ENCODE data around the gene GMNN. TPM values are rescaled to one million over a fixed set of nuclear protein-coding genes. Genes with fewer than 3 reads are reported as not detected.
"Not testable (repeated sequence)": the region's sequence is repeated elsewhere in the genome, so short reads cannot be mapped to it uniquely, and the experiment has no call there.

Gene GMNN
- total RNA-seq, 3 donors from 2014 or later: 8.5 to 42.1 (median 27.2) TPM

DNA sequence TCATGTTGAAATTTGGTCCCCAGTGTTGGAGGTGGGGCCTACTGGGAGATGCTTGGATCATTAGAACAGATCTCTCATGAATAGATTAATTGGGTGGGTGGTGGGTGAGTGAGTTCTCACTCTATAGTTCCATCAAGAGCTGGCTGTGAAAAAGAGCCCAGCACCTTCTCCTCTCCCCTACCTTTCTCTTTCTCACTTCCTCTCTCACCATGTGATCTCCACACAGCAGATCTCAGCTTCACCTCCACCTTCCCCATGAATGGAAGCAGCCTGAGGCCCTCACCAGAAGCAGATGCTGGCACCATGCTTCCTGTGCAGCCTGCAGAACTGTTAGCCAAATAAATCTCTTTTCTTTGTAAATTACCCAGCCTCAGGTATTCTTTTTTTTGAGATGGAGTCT is 12.9 kb upstream of the GMNN start:
- H3K36me3 ChIP-seq: no peaks in the 10 kb centered on the region
- H3K27ac ChIP-seq: no peak overlapping the region
- DNase-seq (ENCODE audit: low spot score in 2 of 2): no peak
- intact Hi-C loops (cut with DNase I; ENCODE audit: low total_unique reads): loop anchor here (5.0 kb wide), 1 partner anchor 105 kb away; no protein-coding TSS in a partner anchor
- H3K27me3 ChIP-seq: no peaks in the 10 kb centered on the region
- no peak overlapping the region for H3K4me3 ChIP-seq
- H3K4me1 ChIP-seq: no peaks in the 10 kb centered on the region
- TF ChIP-seq, protein P1, sequence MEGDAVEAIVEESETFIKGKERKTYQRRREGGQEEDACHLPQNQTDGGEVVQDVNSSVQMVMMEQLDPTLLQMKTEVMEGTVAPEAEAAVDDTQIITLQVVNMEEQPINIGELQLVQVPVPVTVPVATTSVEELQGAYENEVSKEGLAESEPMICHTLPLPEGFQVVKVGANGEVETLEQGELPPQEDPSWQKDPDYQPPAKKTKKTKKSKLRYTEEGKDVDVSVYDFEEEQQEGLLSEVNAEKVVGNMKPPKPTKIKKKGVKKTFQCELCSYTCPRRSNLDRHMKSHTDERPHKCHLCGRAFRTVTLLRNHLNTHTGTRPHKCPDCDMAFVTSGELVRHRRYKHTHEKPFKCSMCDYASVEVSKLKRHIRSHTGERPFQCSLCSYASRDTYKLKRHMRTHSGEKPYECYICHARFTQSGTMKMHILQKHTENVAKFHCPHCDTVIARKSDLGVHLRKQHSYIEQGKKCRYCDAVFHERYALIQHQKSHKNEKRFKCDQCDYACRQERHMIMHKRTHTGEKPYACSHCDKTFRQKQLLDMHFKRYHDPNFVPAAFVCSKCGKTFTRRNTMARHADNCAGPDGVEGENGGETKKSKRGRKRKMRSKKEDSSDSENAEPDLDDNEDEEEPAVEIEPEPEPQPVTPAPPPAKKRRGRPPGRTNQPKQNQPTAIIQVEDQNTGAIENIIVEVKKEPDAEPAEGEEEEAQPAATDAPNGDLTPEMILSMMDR (IDR thresholded peaks at IDR 0.05): no peak
- TF ChIP-seq POLR2A (IDR thresholded peaks at IDR 0.05) (no peak), POLR2AphosphoS5 (IDR thresholded peaks at IDR 0.05) (no peak)
- H3K9me3 ChIP-seq: no peaks in the 10 kb centered on the region

DNA sequence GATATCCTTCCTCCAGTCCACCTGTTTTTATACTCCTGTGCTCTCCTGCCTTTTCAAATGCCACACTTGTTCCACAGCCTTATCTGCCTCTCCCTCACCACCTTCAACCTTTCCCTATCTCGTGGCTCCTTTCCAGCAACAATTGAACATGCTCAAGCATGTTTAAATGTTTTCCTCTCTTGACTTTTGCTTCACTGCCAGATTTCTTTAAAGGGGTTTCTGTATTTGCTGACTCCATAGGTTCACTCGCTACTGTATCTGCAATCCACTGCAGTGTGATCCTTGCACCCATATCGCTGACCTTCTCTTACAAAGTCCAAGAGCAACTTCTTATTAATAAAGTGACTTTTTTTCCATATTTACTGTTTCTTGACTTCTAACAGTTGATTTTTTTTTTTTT is 11.2 kb upstream of the GMNN start:
- no peaks in the 10 kb centered on the region for H3K9me3 ChIP-seq
- no peak overlapping the region for H3K4me3 ChIP-seq
- no peak for TF ChIP-seq POLR2AphosphoS5 (IDR thresholded peaks at IDR 0.05)
- no peak for TF ChIP-seq POLR2A (IDR thresholded peaks at IDR 0.05)
- TF ChIP-seq, protein P1 (IDR thresholded peaks at IDR 0.05): no peak
- no peak for DNase-seq (ENCODE audit: low spot score in 2 of 2)
- no peaks in the 10 kb centered on the region for H3K4me1 ChIP-seq
- H3K36me3 ChIP-seq: no peaks in the 10 kb centered on the region
- no peak overlapping the region for H3K27ac ChIP-seq
- intact Hi-C loops (cut with DNase I; ENCODE audit: low total_unique reads): loop anchor here (5.0 kb wide), 1 partner anchor 106 kb away; no protein-coding TSS in a partner anchor
- no peaks in the 10 kb centered on the region for H3K27me3 ChIP-seq

DNA sequence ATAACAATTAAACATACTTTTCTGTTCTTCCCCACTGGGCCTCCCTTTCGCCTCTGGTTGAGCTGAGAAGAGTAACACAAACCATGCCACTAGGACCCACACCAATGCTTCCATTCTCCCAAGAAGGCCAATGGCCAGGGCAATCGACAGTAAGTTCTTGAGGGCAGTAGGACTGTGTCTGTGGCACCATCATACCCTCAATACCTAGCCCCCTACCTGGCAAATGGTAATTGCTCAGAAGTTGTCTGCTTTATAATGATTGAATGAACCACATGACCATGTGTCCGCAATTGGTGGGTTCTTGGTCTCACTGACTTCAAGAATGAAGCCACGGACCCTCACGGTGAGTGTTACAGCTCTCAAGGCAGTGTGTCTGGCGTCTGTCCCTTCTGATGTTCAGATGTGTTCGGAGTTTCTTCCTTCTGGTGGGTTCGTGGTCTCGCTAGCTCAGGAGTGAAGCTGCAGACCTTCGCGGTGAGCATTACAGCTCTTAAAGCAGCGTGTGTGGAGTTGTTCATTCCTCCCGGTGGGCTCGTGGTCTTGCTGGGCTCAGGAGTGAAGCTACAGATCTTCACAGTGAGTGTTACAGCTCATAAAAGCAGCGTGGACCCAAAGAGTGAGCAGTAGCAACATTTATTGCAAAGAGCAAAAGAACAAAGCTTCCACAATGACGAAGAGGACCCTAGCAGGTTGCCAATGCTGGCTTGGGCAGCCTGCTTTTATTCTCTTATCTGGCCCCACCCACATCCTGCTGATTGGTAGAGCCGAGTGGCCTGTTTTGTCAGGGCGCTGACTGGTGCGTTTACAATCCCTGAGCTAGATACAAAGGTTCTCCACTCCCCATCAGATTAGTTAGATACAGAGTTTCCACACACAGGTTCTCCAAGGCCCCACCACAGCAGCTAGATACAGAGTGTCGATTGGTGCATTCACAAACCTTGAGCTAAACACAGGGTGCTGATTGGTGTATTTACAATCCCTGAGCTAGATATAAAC is 9.6 kb upstream of the GMNN start:
- DNase-seq (ENCODE audit: low spot score in 2 of 2); H3K27me3 ChIP-seq; H3K9me3 ChIP-seq; H3K36me3 ChIP-seq; H3K4me1 ChIP-seq; H3K4me3 ChIP-seq; H3K27ac ChIP-seq: not testable (repeated sequence)
- intact Hi-C loops (cut with DNase I; ENCODE audit: low total_unique reads): loop anchor here (5.0 kb wide), 1 partner anchor 108 kb away; no protein-coding TSS in a partner anchor

DNA sequence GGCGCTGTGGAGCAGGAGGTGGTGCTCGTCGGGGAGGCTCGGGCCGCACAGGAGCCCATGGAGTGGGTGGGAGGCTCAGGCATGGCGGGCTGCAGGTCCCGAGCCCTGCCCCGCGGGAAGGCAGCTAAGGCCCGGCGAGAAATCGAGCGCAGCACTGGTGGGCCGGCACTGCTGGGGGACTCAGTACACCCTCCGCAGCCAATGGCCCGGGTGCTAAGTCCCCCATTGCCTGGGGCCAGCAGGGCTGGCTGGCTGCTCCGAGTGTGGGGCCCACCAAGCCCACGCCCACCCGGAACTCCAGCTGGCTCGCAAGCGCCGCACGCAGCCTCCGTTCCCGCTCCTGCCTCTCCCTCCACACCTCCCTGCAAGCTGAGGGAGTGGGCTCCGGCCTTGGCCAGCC is 8.8 kb upstream of the GMNN start:
- H3K4me1 ChIP-seq; DNase-seq (ENCODE audit: low spot score in 2 of 2); H3K36me3 ChIP-seq; intact Hi-C loops (cut with DNase I; ENCODE audit: low total_unique reads); H3K4me3 ChIP-seq; H3K27ac ChIP-seq; H3K9me3 ChIP-seq; H3K27me3 ChIP-seq: not testable (repeated sequence)

DNA sequence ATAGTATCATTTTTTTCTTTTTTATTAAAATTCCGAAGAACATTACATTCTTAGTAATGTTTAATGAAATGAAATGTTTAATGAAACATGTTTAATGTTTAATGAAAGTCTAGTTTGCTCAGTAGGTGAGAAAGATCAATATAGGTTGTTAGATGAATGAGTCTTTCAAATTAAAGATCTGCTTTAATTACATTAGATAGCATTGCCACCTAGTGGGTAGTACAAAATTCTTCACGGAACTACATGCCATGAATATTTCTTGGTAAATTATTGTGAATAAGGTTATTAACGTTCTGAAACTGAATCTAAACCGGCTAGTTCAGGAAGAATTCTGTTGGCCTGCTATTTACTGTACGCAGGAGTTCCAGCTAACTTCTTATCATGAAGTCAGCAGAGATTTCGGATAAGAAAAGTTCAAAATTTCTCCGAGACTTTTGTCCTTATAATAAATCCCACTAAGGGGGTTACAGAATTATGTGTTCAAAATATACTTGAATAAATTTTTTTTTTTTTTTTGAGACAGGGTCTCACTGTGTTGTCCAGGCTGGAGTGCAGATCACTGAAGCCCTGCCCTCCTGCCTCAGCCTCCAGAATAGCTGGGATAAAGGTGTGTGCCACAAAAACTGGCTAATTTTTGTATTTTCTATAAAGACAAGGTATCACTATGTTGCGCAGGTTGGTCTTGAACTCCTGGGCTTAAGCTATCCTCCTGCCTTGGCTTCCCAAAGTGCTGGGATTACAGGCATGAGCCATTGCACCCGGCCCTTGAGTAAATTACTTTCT is 7.9 kb upstream of the GMNN start:
- Histone ChIP-seq H3K27ac (no peak overlapping the region), H3K27me3 (no peaks in the 10 kb centered on the region), H3K4me3 (no peak overlapping the region), H3K36me3 (no peaks in the 10 kb centered on the region), H3K9me3 (no peaks in the 10 kb centered on the region), H3K4me1 (no peaks in the 10 kb centered on the region)
- intact Hi-C loops (cut with DNase I; ENCODE audit: low total_unique reads): no loop called here
- DNase-seq (ENCODE audit: low spot score in 2 of 2): no peak
- TF ChIP-seq, protein P1 (IDR thresholded peaks at IDR 0.05): peak in 2 of 3 donors; percentile 37 to 45
- no peak for TF ChIP-seq POLR2AphosphoS5 (IDR thresholded peaks at IDR 0.05)
- TF ChIP-seq POLR2A (IDR thresholded peaks at IDR 0.05): no peak

DNA sequence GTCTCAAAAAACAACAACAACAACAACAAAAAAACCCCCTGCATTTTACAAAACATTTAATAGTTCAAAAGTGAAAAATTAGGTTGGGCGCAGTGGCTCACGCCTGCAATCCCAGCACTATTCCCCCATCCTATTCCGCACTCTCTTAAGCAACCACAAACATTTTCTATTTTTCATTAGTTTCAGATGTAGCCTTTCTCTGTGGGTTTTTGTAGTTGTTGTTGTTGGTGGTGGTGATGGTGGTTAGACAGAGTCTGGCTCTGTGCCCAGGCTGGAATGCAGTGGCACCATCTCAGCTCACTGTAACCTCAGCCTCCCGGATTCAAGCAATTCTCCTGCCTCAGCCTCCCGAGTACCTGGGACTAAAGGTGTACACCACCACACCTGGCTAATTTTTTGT is 6.4 kb upstream of the GMNN start:
- Histone ChIP-seq H3K9me3 (no peaks in the 10 kb centered on the region), H3K27ac (no peak overlapping the region), H3K36me3 (no peaks in the 10 kb centered on the region), H3K27me3 (no peaks in the 10 kb centered on the region), H3K4me3 (no peak overlapping the region), H3K4me1 (no peaks in the 10 kb centered on the region)
- TF ChIP-seq POLR2A (IDR thresholded peaks at IDR 0.05) (no peak), POLR2AphosphoS5 (IDR thresholded peaks at IDR 0.05) (no peak)
- TF ChIP-seq, protein P1 (IDR thresholded peaks at IDR 0.05): no peak
- DNase-seq (ENCODE audit: low spot score in 2 of 2): no peak
- intact Hi-C loops (cut with DNase I; ENCODE audit: low total_unique reads): no loop called here

Measured in breast epithelium (tissue), 4 donors.